Uterus (tissue), 4 donors: ENCODE data around the gene PRUNE2. TPM values are rescaled to one million over a fixed set of nuclear protein-coding genes. Genes with fewer than 3 reads are reported as not detected.
A peak's percentile ranks its signal among the peaks of the same experiment; 100 is the strongest.

Source experiments
- DNase-seq, 2 donors: peaks; one replicate each; pipeline ENCODE4 v3.0.0-alpha.2; 2019 to 2020
- H3K27ac ChIP-seq, 2 donors: fragments of 200-600 bp; sonication (generic); 1 replicate in 1 of 2; 2 replicates in 1 of 2; pipeline ENCODE4 v1.5.1; 2016 to 2018
- H3K27me3 ChIP-seq, 2 donors: fragments of 200-600 bp; sonication (generic); one replicate each; pipeline ENCODE4 v1.5.1; 2018 to 2019; ENCODE audit warnings: control low read depth in 1 of 2
- H3K36me3 ChIP-seq, 2 donors: fragments of 200-600 bp; sonication (generic); one replicate each; pipeline ENCODE4 v1.5.1; 2019; ENCODE audit warnings: control low read depth in 1 of 2
- H3K4me1 ChIP-seq, 2 donors: fragments of 200-600 bp; sonication (generic); one replicate each; pipeline ENCODE4 v1.5.1; 2018 to 2019; ENCODE audit warnings: control low read depth in 1 of 2
- H3K4me3 ChIP-seq, 2 donors: fragments of 200-600 bp; sonication (generic); 1 replicate in 1 of 2; 2 replicates in 1 of 2; pipeline ENCODE4 v1.5.1; 2018 to 2019; ENCODE audit warnings: mild to moderate bottlenecking in 1 of 2
- H3K9me3 ChIP-seq, 2 donors: fragments of 200-600 bp; sonication (generic); one replicate each; pipeline ENCODE4 v1.5.1; 2019; ENCODE audit warnings: control low read depth in 1 of 2
- POLR2A ChIP-seq, 2 donors: fragments of 450-650 bp; IDR thresholded peaks; one replicate each; pipeline ENCODE4 v1.6.1; 2016; ENCODE audit warnings: antibody characterized with exemption in 2 of 2, mild to moderate bottlenecking in 1 of 2, moderate library complexity in 1 of 2
- intact Hi-C: fragments of 100-400 bp; cut with DNase I; formaldehyde crosslinking; loops from one replicate; pipeline ENCODE4 v1.15.1; 2023; ENCODE audit warnings: low total_unique reads
- total RNA-seq, 4 donors: library from RNA; depleted of rRNA in 3 of 4; stranded (reverse); fragments of >200 nt in 3 of 4; gene quantifications; one replicate each; pipeline versions ENCODE4 v1.1.0 to v1.2.4, GENCODE V29; 2014 to 2023
- TF ChIP-seq, protein P1 (sequence below), 4 experiments: fragments of 200-600 bp in 2 of 4; fragments of 450-650 bp in 2 of 4; sonication (generic) in 2 of 4; IDR thresholded peaks; one replicate each; pipeline ENCODE4 v1.5.1; 2016 to 2019; ENCODE audit warnings: antibody characterized with exemption in 4 of 4, mild to moderate bottlenecking in 2 of 4, moderate library complexity in 1 of 4
- donor health status: DM: yes; HTN: yes; CAD: no.

PRUNE2 gene
- total RNA-seq, 4 donors from 2014 or later, result 51.4 to 187 (median 97.1) TPM

GRCh38 chr9:76615177-76615603, 290.7 kb downstream of the PRUNE2 start:
- intact Hi-C loops, result no loop called here
- TF ChIP-seq, protein P1, sequence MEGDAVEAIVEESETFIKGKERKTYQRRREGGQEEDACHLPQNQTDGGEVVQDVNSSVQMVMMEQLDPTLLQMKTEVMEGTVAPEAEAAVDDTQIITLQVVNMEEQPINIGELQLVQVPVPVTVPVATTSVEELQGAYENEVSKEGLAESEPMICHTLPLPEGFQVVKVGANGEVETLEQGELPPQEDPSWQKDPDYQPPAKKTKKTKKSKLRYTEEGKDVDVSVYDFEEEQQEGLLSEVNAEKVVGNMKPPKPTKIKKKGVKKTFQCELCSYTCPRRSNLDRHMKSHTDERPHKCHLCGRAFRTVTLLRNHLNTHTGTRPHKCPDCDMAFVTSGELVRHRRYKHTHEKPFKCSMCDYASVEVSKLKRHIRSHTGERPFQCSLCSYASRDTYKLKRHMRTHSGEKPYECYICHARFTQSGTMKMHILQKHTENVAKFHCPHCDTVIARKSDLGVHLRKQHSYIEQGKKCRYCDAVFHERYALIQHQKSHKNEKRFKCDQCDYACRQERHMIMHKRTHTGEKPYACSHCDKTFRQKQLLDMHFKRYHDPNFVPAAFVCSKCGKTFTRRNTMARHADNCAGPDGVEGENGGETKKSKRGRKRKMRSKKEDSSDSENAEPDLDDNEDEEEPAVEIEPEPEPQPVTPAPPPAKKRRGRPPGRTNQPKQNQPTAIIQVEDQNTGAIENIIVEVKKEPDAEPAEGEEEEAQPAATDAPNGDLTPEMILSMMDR (IDR thresholded peaks at IDR 0.05), result no peak
- no peak for TF ChIP-seq POLR2A (IDR thresholded peaks at IDR 0.05)
- no peak for DNase-seq
- H3K4me3 ChIP-seq, result no peak overlapping the region
- no peak overlapping the region for H3K27ac ChIP-seq
- no peaks in the 10 kb centered on the region for H3K4me1 ChIP-seq
- no peaks in the 10 kb centered on the region for H3K27me3 ChIP-seq
- H3K36me3 ChIP-seq, result no peaks in the 10 kb centered on the region
- H3K9me3 ChIP-seq, result no peaks in the 10 kb centered on the region

DNA sequence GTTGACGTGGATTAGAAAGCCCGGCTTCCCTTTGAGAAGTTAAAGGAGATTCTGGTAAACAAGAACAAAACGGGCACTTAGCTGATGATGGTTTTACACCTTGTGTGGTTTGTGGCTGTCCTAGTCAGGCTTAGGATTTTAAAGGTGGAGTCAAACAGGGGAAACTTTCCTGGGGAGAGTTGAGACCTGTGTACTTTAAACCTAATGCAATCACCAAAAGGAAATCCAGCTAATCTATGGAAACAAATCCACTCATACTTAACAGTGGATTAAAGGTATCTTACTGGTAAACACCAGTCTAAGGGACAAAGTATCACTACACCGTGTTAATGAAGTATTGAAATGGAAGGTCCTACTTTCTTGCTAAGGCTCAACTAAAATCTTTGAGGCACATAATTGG, 291.9 kb downstream of the PRUNE2 start:
- DNase-seq, result no peak
- Histone ChIP-seq H3K27ac (no peak overlapping the region), H3K4me1 (no peaks in the 10 kb centered on the region), H3K27me3 (no peaks in the 10 kb centered on the region), H3K9me3 (no peaks in the 10 kb centered on the region), H3K4me3 (no peak overlapping the region), H3K36me3 (no peaks in the 10 kb centered on the region)
- intact Hi-C loops, result no loop called here
- no peak for TF ChIP-seq POLR2A (IDR thresholded peaks at IDR 0.05)
- TF ChIP-seq, protein P1 (IDR thresholded peaks at IDR 0.05), result no peak

GRCh38 chr9:76613150-76613781, 292.6 kb downstream of the PRUNE2 start:
- H3K36me3 ChIP-seq, result no peaks in the 10 kb centered on the region
- intact Hi-C loops, result no loop called here
- no peak for DNase-seq

DNA sequence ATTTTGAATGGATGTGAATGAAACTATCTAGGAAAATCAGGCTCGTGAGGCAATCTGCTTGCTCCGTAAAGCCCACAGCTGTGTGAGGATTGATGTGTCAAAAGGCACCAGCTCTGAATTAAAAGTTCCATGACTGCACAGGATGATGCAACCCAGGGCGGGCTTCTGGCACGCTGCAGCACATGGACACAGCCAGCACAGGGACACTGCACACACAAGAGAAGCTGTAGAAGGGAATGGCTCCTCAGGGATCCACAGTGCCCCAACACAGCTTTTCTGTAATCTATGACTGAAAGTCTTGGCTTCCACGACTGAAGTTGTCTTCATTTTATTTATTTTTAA, 295.9 kb downstream of the PRUNE2 start:
- TF ChIP-seq, protein P1 (IDR thresholded peaks at IDR 0.05), result no peak
- TF ChIP-seq POLR2A (IDR thresholded peaks at IDR 0.05), result no peak
- H3K4me1 ChIP-seq, result no peaks in the 10 kb centered on the region
- no peak overlapping the region for H3K27ac ChIP-seq
- intact Hi-C loops, result no loop called here
- H3K4me3 ChIP-seq, result no peak overlapping the region
- no peaks in the 10 kb centered on the region for H3K27me3 ChIP-seq
- no peaks in the 10 kb centered on the region for H3K36me3 ChIP-seq
- DNase-seq, result peak; percentile 27 to 34
- H3K9me3 ChIP-seq, result no peaks in the 10 kb centered on the region

More at GRCh38 chr9:76613150-76613781, 292.6 kb downstream of the PRUNE2 start:
- TF ChIP-seq, protein P1 (IDR thresholded peaks at IDR 0.05), result no peak
- no peak overlapping the region for H3K27ac ChIP-seq
- no peaks in the 10 kb centered on the region for H3K4me1 ChIP-seq
- H3K9me3 ChIP-seq, result no peaks in the 10 kb centered on the region
- H3K4me3 ChIP-seq, result no peak overlapping the region
- H3K27me3 ChIP-seq, result no peaks in the 10 kb centered on the region

- no peaks in the 10 kb centered on the region for H3K9me3 ChIP-seq
- H3K27ac ChIP-seq, result no peak overlapping the region
- no peaks in the 10 kb centered on the region for H3K36me3 ChIP-seq
- no peak for TF ChIP-seq POLR2A (IDR thresholded peaks at IDR 0.05)
- TF ChIP-seq, protein P1 (IDR thresholded peaks at IDR 0.05), result no peak
- no peaks in the 10 kb centered on the region for H3K27me3 ChIP-seq
- H3K4me1 ChIP-seq, result no peaks in the 10 kb centered on the region
- intact Hi-C loops, result no loop called here
- no peak overlapping the region for H3K4me3 ChIP-seq
- no peak for DNase-seq
These were observed 296.5 kb downstream of the PRUNE2 start for GRCh38 chr9:76609285-76610010.
